Activated T-cell treated with anti-CD3 and anti-CD28 coated beads, Interleukin-2, amount 50 U/mL, for 48 hours (primary cell): ENCODE results near the gene NRN1L.
A peak's percentile ranks its signal among the peaks of the same experiment; 100 is the strongest.
"Not testable (repeated sequence)": the region's sequence is repeated elsewhere in the genome, so short reads cannot be mapped to it uniquely, and the experiment has no call there.

ENCODE experiments used
- DNase-seq, 2 experiments: peaks; one replicate each; pipeline ENCODE4 v3.0.0-alpha.2; 2020

The NRN1L gene

DNA sequence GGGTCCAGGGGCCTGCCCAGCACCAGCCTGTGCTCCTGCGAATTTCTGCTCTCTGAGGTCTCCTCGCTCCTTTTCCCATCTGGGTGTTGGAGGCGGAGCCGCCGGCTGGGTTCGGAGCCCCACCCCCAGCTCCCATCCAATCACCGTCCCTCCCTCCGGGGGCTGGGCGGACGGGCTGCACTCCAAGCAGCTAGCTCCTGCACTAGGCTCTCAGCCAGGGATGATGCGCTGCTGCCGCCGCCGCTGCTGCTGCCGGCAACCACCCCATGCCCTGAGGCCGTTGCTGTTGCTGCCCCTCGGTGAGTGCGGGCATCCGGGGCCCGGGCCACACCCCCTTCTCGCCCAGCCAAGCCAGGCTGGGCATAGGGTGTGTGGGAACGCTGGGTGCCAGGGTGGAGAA, at the start of gene NRN1L:
TSS of gene NRN1L (plus strand) at position 202 of the 400 bp plus-strand sequence. CDS start at position 221, 19 bp downstream.
- DNase-seq = no peak

DNA sequence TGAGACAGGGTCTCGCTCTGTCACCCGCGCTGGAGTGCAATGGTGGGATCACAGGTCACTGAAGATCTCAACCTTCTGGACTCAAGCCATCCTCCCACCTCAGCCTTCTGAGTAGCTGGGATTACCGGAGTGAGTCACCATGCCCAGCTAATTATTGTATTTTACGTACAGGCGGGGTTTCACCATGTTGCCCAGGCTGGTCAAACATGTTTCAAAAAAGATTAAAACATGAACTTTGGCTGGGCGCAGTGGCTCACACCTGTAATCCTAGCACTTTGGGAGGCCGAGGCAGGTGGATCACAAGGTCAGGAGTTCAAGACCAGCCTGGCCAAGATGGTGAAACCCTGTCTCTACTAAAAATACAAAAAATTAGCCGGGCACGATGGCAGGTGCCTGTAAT, 47.5 kb upstream of the NRN1L start:
- DNase-seq = not testable (repeated sequence)

DNA sequence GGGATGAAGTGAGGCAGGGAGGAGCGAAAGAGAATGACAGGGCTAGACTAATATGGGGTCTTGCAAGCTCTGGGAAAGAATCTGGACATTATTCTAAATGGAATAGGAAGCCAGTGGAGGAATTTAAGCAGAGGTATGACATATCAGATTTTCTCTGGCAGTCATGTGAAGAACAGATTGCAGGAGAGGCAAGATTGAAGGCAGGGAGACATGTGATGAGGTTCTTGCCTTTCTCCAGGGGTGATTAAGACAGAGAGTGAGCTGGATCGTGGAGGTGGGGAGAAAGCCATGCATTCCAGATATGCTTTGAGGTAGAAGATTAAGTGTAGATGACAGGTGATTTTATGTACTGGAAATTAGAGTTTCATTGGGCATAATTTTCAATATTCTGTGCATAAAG, 46.9 kb upstream of the NRN1L start:
- DNase-seq = no peak

- no peak for DNase-seq
These were observed 43.4 kb upstream of the NRN1L start for GRCh38 chr16:67841198-67841815.

- DNase-seq = peak; percentile 96 to 98
These were observed 42.7 kb upstream of the NRN1L start, which contains the start of gene THAP11 for GRCh38 chr16:67841816-67842508. THAP11 (plus strand) TSS chr16:67842320; CDS start chr16:67842555, 235 bp downstream.

DNA sequence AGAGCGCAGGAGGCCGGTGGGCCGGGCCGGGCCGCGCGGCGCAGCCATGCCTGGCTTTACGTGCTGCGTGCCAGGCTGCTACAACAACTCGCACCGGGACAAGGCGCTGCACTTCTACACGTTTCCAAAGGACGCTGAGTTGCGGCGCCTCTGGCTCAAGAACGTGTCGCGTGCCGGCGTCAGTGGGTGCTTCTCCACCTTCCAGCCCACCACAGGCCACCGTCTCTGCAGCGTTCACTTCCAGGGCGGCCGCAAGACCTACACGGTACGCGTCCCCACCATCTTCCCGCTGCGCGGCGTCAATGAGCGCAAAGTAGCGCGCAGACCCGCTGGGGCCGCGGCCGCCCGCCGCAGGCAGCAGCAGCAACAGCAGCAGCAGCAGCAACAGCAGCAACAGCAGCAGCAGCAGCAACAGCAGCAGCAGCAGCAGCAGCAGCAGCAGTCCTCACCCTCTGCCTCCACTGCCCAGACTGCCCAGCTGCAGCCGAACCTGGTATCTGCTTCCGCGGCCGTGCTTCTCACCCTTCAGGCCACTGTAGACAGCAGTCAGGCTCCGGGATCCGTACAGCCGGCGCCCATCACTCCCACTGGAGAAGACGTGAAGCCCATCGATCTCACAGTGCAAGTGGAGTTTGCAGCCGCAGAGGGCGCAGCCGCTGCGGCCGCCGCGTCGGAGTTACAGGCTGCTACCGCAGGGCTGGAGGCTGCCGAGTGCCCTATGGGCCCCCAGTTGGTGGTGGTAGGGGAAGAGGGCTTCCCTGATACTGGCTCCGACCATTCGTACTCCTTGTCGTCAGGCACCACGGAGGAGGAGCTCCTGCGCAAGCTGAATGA, 42.0 kb upstream of the NRN1L start:
- DNase-seq = peak; percentile 72 to 77

DNA sequence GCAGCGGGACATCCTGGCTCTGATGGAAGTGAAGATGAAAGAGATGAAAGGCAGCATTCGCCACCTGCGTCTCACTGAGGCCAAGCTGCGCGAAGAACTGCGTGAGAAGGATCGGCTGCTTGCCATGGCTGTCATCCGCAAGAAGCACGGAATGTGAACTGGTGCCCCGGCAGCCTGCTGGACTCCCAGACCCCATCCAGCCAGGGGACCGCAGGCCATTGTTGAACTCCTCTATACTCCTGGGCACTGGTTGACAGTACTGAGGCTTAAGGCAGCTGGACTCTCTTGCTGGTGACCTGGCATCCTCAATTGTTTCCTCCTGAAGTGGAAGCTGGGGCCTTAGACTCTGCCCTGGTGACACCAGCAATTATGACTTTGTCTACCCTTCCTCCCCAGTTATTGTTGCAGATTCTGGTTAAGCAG, 41.3 kb upstream of the NRN1L start:
- DNase-seq = no peak

- DNase-seq = peak in 1 of 2 experiments; percentile 23
These were observed 40.2 kb upstream of the NRN1L start for GRCh38 chr16:67844497-67844896.

- DNase-seq = peak in 1 of 2 experiments; percentile 32
These were observed 39.2 kb upstream of the NRN1L start for GRCh38 chr16:67845291-67846062.

GRCh38 chr16:67846063-67846319, 38.7 kb upstream of the NRN1L start:
- DNase-seq = no peak

GRCh38 chr16:67846320-67847063, 38.2 kb upstream of the NRN1L start, which contains the start of gene NUTF2:
NUTF2 (plus strand) TSS chr16:67846933; CDS start chr16:67865131, 18,198 bp downstream.
- DNase-seq = peak; percentile 98

GRCh38 chr16:67847064-67847861, 37.4 kb upstream of the NRN1L start, which contains the start of gene CENPT:
CENPT (minus strand) TSS chr16:67847693; CDS start chr16:67833859, 13,834 bp downstream.
- DNase-seq = peak in 1 of 2 experiments; percentile 48

DNA sequence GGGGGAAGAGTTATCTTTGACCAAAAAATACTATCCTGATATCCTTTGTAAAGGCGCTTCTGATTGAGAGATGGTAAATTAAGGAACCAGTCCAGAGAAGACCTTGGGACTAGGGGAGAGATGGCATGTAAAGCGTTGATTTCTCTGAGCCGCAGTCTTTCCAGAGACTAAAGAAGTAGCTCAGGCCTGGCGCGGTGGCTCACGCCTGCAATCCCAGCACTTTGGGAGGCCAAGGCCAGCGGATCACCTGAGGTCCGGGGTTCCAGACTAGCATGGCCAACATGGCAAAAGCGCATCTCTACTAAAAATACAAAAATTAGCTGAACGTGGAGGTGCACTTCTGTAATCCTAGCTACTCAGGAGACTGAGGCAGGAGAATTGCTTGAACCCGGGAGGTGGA, 36.6 kb upstream of the NRN1L start:
- DNase-seq = no peak

- no peak for DNase-seq
These were observed 31.0 kb upstream of the NRN1L start for GRCh38 chr16:67853670-67854069.

DNA sequence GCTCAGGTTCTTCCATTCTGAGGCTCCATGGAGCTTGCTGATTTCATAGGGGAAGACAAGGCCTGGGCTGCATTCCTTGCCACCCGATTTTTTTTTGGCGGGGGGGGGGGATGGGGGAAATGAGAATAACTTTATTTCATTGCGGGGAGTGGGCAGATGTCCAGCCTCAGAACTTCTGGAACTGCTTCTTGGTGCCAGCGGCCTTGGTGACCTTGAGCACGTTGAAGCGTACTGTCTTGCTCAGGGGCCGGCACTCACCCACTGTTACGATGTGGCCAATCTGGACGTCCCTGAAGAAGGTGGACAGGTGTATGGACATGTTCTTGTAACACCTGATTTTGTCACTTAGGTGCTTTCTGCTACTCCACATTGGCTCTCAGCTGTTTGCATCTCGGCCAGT, 28.9 kb upstream of the NRN1L start:
- DNase-seq = no peak

DNA sequence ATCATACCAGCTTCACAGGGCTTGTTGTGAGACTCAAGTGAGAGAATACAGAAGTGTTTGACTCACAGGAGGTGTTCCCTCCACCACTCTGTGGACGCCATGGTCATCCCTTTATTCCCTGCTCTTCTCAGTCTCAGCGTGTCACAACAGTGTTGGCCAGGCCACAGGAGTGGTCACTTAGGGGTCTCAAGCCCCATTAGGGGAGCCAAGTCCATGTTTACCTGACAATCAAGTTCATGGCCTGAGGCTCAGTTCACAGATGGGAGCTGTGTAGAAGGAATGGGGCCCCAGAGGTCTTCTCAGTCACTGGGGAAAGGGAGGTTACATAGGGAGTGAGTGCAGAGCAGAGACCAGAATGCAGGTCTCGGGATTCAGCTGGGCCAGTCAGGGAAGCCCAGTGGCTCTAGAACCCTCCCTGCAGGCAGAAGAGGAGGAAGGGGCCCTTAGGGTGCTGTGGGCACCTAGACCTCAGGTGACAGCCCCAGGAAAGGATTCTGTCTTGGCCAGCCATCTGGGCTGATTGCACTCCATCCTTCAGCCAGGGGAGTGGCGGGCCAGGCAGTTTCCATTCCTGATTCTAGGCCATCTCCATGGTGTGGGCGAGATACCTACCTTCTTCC, 27.6 kb upstream of the NRN1L start:
- no peak for DNase-seq

DNA sequence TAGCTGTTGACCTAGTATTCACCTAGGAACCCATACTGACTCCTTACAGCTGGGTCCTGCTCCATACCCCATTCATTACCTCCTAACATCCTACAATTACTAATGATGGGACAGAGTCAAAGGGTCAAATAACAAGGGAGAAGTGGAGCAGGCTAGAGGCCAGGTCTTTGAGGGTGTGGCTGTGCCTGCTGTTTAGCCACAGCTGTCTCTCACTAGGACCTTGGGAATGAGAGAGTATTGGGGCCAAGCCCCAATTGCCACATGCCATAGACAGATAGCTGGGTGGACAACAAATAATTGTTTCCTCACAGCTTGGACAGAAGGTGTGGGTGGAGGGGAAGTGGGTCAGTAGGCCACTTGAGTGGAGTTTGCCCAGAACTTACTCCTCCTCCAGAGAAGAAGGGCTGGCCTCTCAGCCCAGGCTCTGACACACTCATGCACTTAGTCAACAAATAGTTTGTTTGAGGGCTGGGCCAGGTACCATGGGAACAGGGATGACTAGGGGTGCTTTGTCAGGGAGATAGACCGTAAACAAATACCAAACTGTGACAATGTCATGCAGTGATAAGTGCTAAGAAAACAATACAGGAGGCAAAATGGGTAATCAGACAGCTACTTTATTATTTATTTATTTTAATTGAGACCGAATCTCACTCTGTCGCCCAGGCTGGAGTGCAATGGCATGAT, 27.0 kb upstream of the NRN1L start:
- peak; percentile 36 to 42 for DNase-seq

DNA sequence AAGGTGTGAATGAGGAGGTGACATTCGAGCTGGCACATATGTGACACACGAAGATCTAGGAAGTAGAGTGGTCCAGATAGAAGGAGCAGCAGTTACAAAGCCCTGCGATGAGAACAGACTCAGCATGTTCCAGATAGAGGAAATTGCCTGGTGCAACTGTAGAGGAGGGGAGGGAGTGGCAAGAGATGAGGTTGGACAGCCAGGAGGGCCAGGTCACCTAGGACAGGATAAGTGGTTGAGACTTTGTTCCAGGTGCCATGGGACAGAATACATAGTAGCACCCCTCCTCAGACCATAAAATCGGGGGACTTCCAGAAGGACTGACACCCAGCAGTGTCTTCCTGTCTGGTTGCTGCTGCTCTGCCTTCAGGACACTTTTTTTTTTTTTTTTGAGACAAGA, 26.2 kb upstream of the NRN1L start:
- no peak for DNase-seq

DNA sequence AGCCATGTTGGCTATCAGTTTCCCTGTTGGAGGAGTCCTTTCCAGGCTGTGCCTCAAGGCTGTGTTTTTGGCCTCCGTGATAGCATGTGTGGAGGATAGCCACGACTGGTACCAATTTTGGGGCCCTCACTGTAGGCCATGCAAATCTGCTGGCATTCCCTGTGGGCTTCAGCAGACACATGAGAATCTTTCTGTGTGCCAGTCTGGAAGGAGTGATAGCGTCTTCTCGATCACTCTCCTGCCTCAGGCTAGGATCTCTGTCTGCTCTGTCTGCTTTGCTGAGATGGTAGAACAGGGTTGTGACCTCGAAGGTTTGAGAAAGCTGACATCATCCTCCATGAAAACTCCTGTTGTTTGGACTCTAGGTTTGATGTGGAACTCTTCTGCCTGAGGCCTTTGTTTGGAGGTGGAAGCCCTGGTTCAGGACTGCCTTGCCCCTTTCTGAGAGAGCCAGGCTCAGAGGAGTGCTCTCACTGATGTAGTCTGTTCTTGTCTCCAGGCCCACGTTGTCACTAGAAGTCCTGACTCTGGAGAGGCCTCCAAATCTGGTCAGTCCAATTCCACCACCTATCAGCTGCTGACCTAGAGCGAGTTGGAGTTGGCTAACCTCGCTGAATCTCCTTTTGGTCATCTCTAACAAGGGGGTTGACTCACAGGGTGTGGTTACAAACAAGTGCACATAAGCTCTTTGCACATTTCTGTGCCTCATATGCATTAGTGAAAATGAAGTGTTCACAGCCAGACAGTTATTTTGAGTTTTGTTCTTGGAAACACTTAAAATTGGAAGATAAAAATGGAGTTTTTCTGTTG, 23.9 kb upstream of the NRN1L start:
- DNase-seq = no peak
